ENCODE results near the gene SLC2A4RG.
"Not testable (repeated sequence)": the region's sequence is repeated elsewhere in the genome, so short reads cannot be mapped to it uniquely, and the experiment has no call there.

The SLC2A4RG gene

DNA sequence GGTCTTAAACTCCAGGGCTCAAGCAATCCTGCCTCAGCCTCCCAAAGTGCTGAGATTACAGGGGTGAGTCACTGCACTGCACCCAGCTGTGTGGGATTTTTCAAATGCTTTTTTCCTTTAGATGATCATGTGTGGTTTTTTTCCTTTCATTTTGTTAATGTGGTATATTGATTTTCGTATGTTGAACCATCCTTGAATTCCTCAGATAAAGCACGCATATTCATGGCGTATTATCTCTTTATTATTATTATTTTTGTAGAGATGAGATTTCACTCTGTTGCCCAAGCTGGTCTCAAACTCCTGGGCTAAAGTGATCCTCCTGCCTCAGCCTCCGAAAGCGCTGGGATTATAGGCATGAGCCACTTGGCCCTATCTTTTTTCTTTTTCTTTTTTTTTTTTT is 24.7 kb upstream of the SLC2A4RG start:
- DNase-seq (ENCODE audit: low read depth), result no peak

DNA sequence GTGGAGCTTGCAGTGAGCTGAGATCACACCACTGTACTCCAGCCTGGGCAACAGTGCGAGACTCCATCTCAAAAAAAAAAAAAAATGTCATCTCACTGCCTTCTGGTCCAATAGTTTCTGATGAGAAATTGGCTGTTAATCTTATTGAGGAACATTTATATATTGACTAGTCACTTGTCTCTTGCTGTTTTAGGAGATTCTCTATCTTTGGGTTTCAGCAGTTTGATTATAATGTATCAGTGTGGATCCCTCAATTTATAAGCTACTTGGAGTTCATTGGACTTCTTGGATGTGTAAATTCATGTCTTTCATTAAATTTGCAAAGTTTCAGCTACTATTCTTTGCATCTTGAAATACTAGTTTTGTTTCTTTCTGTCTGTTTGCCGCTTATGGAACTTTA is 20.6 kb upstream of the SLC2A4RG start:
- no peak for DNase-seq (ENCODE audit: low read depth)

DNA sequence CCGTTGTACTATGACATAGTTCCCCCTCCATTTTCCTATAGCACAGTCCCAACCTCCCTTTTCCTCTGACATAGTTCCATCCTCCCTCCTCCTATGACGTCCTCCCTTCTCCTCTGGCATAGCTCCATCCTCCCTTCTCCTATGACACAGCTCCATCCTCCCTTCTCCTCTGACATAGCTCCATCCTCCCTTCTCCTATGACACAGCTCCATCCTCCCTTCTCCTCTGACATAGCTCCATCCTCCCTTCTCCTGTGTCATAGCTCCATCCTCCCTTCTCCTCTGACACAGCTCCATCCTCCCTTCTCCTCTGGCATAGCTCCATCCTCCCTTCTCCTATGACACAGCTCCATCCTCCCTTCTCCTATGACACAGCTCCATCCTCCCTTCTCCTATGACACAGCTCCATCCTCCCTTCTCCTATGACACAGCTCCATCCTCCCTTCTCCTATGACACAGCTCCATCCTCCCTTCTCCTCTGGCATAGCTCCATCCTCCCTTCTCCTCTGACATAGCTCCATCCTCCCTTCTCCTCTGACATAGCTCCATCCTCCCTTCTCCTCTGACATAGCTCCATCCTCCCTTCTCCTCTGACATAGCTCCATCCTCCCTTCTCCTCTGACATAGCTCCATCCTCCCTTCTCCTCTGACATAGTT is 16.5 kb upstream of the SLC2A4RG start:
- DNase-seq (ENCODE audit: low read depth), result peak; percentile 56

DNA sequence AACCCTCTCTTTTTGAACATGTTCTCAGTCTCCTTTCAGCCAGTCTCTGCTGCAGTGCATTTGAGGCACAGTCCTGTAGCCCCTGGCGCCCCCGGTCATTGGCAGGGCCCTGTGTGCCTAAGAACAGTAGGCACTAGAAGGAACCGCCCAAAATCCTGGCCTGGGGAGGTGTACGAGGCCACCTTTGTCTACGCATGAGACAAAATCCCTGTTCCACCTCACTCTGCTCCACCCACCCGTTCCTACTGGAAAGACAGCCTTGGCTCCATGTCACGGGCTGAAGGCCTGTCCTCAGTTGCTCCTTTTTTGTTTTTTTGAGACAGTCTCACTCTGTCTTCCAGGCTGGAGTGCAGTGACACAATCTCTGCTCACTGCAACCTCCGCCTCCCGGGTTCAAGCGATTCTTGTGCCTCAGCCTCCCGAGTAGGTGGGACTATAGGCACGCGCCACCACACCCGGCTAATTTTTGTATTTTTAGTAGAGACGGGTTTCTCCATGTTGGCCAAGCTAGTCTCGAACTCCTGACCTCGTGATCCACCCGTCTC is 9.3 kb upstream of the SLC2A4RG start:
- not testable (repeated sequence) for DNase-seq (ENCODE audit: low read depth)

DNA sequence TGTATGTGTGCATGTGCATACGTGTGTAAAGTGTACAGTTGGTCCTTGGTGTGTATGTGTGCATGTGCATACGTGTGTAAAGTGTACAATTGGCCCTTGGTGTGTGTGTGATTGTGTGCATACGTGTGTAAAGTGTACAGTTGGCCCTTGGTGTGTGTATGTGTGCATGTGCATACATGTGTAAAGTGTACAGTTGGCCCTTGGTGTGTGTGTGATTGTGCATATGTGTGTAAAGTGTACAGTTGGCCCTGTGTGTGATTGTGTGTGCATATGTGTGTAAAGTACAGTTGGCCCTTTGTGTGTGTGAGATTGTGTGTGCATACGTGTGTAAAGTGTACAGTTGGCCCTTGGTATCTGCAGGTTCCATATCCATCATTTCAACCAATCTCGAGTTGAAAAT is 8.2 kb upstream of the SLC2A4RG start:
- no peak for DNase-seq (ENCODE audit: low read depth)

DNA sequence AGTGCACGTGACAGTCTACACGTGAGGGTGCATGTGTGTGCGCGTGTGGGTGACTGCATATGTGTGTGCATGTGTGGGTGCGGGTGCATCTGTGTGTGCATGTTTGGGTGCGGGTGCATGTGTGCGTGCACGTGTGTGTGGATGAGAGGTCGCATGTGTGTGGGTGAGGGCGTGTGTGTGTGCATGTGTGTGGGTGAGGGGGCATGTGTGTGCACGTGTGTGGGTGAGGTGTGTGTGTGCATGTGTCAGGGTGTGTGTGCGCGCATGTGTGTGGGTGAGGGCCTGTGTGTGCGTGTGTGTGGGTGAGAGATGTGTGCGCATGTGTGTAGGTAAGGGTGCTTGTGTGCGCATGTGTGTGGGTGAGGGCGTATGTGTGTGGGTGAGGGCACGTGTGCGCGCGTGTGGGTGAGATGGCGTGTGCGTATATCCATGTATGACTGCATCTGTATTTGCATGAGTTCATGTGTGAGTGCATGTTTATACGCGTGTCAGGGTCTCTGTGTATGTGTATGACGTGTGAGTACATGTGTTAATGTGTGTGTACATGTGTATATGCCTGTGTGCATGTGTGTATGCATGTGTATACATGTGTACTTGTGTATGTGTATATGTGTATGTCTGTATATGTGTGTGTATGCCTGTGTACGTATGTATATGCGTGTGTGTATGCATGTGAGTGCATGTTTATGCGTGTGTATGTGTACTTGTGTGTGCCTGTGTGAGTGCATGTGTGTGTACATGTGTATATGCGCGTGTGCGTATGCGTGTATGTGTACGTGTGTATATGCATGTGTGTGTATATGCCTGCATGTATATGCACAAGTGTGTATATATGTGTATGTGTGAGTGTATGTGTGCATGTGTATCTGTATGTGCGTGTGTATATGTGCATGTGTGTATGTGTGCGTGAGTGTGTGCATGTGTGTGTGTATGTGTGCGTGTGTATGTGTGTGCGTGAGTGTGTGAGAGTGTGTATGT is 7.2 kb upstream of the SLC2A4RG start:
- DNase-seq (ENCODE audit: low read depth), result no peak

DNA sequence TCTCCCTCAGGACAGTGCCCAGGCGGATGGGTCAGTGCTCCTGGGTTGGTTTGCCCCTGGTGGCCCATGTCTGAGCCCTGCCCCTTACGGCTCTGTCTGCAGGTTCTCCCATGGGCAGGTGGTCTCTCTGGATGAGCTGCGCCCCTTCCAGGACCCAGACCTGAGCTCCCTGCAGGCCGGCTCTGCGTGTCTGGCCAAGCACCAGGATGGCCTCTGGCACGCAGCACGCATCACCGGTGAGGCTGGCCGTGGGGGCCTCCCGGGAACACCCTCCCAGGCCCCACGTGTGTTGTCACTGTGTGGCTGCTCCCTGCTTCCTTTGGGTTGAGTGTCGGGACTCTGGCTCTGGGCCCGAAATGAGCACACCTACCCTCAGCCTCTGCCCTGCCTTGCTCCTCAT is 6.5 kb upstream of the SLC2A4RG start:
- no peak for DNase-seq (ENCODE audit: low read depth)

DNA sequence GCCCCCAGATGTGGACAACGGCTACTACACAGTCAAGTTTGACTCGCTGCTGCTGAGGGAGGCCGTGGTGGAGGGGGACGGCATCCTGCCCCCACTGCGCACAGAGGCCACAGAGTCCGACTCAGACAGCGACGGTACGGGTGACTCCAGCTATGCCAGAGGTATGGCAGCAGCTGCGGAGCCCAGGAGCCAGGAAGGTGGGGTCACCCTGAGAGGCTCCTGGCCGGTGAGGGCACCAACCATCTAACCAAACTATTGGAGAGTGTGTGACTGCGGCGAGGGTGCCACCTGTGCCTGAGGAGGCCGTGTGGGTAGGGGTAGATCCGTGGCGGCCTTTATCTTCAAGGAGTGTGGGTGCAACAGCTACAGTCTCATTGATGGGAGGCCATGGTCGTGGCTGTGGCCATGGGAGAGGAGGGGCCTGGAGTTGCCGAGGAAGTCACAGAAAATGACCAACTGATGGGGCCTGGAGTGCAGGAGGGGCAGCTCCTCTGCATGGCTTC is 5.9 kb upstream of the SLC2A4RG start:
- DNase-seq (ENCODE audit: low read depth), result no peak

DNA sequence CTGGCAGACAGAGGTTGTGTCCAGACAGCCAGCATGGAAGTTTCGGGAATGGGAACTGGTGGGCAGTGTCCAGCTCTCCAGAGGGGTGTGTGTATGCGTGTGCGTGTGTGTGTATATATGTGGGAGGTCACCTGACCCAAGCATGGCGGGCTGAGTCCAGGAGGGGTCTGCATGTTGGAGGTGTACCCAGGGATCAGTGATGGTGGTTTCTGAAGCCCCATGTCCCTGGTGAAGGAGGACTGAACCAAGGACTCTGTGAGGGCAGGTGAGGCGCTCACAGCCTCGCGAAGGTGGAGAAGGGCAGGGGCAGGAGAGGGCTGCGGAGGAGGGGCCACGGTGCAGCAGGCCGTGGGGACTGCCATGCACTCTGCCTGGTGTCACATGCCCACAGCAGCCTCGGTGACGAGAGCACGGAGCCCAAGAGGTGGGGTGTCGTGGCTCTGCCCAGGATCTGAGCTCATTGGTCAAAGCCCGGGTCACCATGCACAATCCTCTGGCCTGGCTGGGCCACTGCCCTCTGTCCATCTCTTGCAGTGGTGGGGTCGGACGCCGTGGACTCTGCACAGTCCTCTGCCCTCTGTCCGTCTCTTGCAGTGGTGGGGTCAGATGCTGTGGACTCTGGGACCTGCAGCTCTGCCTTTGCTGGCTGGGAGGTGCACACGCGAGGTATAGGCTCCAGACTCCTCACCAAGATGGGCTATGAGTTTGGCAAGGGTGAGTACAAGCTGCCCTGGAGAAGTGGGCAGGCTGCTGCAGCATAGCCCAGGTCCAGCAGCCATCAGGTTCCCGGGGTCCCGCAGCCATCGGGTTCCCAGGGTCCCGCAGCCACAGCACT is 5.2 kb upstream of the SLC2A4RG start:
- DNase-seq (ENCODE audit: low read depth), result no peak

DNA sequence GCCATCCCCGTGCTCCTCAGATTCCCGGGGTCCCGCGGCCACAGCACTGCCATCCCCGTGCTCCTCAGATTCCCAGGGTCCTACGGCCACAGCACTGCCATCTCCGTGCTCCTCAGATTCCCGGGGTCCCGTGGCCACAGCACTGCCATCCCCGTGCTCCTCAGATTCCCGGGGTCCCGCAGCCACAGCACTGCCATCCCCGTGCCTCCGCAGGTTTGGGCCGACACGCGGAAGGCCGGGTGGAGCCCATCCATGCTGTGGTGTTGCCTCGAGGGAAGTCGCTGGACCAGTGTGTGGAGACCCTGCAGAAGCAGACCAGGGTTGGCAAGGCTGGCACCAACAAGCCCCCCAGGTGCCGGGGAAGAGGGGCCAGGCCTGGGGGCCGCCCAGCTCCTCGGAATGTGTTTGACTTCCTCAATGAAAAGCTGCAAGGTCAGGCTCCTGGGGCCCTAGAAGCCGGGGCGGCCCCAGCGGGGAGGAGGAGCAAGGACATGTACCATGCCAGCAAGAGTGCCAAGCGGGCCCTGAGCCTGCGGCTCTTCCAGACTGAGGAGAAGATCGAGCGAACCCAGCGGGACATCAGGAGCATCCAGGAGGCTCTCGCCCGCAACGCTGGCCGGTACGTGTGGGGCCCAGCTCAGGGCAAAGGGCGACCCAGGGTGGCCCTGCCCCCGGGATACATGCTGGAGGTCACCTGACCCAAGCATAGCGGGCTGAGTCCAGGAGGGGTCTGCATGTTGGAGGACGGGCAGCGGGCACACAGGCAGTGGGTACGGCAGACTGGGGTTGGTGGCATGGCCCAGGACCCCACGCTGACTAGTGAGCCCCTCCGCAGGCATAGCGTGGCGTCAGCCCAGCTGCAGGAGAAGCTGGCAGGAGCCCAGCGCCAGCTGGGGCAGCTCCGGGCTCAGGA is 4.4 kb upstream of the SLC2A4RG start:
- no peak for DNase-seq (ENCODE audit: low read depth)

DNA sequence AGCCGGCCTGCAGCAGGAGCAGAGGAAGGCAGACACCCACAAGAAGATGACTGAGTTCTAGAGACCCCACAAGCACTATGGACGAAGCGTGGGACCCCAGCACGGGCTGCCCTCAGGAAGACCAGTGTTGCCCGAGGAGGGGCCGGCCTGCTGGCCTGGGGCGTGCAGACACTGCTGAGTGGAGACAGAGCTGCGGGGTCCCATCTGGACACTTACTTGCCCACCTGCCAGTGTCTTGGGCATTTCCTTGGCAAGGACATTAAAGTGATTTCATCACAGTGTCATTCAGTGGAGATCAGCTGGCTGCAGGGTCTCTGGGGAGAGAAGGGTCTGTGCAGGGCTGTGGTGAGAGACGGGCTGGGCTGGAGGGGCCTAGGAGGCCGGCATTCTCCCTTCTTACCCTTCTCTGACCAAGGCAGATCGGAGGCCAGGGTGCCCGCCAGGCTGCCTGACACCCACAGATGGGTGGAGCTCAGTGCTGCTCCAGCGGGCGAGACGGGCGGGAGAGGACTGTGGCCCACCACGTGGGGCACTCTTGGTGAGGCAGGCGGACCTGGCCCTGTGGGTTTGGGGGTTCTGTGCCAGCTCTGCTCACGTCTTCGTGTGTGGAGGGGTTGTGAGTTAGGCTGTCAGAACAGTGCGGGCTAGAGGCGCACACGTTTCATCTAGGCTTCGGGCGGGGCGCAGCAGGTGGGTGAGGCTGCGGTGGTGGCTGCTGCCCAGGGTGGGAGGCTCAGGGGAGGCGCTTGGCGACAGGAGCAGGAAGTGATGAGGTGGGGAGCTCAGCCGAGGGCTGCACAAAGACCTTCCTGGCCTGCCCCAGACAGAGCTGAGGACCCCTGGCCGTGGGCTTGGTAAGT is 3.5 kb upstream of the SLC2A4RG start, which contains the start of gene LIME1:
LIME1 (plus strand) TSS at position 806 of the 860 bp plus-strand sequence. CDS start 886 bp downstream, outside the sequence.
- no peak for DNase-seq (ENCODE audit: low read depth)

DNA sequence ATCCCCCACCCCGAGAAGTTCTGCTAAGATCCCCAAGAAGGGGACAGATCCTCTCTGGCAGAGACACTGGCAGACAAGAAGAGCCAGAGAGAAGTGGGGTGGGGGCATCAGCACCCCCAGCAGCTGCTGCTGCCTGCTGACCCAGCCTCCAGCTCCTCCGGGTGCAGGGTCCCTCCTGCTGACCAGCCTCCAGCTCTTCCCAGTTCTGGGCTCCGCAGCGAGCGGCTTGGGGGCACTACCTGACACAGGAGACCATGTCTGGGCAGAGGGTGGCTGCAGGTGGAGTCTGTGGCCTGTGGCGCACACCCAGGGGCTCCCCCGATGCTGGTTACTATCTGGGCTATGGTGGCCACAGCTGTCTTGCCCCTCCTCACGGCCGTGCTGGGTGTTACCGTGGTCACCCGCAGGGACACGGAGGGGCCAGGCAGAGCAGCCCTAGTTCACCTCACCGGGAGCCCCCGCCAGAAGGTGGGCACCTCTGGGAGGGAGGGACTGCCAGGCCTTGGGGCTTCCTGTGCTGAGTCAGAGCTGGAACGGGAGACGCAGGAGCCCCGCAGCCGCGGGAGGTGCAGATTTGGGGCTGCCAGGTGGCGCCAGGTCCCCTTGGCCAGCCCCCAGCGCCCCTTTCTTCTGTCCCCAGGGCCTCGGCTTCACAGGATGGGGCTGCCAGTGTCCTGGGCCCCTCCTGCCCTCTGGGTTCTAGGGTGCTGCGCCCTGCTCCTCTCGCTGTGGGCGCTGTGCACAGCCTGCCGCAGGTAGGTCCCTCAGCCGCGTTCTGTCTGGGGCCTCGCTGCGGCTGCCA is 2.5 kb upstream of the SLC2A4RG start:
- DNase-seq (ENCODE audit: low read depth), result no peak

DNA sequence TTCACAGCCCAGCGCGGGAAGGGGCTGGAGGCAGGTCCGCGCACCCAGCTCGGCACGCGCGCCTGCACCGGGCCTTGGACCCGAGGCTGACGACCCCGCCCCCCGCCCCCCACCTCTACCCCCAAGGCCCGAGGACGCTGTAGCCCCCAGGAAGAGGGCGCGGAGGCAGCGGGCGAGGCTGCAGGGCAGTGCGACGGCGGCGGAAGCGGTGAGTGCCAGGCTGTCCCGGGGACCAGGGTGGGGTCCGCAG is 2.0 kb upstream of the SLC2A4RG start:
- no peak for DNase-seq (ENCODE audit: low read depth)

DNA sequence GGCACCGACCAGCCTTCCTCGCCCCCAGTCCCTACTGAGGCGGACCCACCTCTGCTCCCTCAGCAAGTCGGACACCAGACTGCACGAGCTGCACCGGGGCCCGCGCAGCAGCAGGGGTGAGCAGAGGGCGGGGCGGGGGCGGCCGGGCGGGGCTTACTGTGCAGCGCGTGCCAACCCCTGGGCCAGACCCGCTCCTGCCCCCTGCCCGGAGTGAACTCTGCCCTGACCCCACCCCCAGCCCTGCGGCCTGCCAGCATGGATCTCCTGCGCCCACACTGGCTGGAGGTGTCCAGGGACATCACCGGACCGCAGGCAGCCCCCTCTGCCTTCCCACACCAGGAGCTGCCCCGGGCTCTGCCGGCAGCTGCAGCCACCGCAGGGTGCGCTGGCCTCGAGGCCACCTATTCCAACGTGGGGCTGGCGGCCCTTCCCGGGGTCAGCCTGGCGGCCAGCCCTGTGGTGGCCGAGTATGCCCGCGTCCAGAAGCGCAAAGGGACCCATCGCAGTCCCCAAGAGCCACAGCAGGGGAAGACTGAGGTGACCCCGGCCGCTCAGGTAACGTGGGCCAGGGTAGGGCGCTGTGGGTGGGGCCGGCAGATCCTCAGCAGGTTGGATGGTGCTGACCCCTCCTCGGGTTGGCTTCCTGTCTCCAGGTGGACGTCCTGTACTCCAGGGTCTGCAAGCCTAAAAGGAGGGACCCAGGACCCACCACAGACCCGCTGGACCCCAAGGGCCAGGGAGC is 1.5 kb upstream of the SLC2A4RG start:
- no peak for DNase-seq (ENCODE audit: low read depth)

DNA sequence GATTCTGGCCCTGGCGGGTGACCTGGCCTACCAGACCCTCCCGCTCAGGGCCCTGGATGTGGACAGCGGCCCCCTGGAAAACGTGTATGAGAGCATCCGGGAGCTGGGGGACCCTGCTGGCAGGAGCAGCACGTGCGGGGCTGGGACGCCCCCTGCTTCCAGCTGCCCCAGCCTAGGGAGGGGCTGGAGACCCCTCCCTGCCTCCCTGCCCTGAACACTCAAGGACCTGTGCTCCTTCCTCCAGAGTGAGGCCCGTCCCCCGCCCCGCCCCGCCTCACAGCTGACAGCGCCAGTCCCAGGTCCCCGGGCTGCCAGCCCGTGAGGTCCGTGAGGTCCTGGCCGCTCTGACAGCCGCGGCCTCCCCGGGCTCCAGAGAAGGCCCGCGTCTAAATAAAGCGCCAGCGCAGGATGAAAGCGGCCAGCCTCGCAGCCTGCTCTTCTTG is 868 bp upstream of the SLC2A4RG start:
- no peak for DNase-seq (ENCODE audit: low read depth)

DNA sequence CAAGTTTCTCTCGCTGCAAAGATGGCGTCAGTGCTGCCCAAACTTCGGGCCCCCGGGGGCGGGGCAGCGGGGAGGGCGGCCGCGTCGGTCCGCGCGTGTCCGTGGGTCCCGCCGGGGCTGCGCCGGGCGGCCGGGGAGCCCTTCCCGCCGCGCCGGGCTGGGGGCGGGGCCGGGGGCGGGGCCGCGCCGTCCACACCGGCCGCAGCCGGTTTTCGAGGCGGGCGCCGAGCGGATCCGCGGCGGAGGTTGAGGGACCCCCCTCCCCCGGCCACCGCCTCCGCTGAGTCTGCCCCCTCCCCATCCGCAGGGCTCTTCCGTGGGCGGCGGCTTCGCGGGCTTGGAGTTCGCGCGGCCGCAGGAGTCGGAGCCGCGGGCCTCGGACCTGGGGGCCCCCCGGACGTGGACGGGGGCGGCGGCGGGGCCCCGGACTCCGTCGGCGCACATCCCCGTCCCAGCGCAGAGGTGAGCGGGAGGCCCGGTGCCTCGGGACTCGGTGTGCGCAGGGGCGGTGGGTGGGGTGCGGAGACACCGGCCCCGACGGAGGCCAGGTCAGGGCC is 572 bp downstream of the SLC2A4RG start:
- DNase-seq (ENCODE audit: low read depth), result peak; percentile 20

DNA sequence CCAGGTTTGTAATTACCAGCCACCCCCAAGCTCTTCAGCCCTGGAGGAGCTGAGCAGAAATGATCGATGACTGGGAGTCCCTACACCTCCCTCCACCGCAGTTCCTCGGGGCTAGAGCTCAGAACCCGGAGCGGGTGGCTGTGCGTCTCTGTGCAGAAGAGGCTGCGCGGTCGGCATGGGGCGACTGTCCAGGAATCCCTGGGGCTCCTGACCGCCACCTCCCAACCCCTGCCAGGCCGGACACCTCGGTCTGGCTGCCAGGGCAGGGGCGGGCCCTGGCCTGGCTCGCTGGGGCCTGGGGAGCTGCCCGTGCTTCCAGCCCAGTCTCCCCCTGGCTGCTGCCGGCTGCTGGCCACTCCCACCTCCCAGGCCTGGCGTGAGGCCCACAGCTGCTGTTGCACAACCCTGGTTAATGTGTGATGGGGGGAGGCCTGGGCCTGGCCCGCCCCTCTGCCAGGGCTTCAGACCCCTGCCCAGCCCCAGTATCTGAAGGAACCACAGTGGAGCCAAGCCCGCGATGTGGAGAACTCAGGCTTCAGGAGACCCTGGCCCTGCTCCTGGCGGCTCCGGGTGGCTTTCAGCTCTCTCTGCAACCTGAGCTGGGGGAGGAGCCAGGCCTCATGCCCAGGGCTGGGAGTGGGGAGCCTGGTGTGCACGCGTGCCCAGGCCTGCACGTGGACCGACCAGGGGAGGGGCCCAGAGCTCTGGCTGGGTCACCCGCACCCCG is 1.2 kb downstream of the SLC2A4RG start:
- DNase-seq (ENCODE audit: low read depth), result peak; percentile 89

DNA sequence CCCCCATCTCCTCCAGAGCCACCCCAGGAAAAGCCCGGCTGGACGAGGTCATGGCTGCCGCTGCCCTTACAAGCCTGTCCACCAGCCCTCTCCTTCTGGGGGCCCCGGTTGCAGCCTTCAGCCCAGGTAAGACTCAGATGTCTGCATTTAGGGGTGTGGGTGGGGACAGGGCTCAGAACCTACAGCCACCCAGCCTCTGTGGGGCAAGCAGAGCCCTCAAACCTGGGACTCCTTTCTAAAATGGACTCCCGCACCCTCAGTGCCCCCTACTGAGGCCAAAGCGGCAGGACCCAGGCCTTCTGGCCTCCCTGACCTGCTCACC is 1.7 kb downstream of the SLC2A4RG start:
- no peak for DNase-seq (ENCODE audit: low read depth)
